ENCODE results near the gene HIRA.

The HIRA gene

GRCh38 chr22:19405652-19406051, 25.9 kb downstream of the HIRA start:
- DNase-seq: no peak

DNA sequence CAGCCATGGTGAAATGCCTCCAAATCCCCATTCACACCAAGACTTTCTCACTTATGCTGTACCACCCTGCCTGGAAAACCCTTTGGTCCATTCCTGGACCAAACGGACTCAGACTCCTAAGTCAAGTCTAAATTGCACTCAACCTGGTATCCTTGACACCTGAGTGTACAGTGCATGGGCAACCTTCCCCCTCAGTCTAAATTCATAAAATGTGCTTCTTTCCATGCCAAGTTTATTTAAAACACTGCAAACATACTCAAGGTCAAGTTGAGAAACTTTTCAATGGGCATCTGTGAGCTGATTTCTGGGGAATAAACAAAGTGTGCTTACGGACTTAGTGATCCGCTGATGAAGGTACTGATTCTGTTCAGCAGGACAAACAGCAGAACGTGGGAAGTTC, 26.4 kb downstream of the HIRA start:
- no peak for DNase-seq

- DNase-seq: no peak
These were observed 26.9 kb downstream of the HIRA start for GRCh38 chr22:19404676-19405075.

GRCh38 chr22:19402642-19403191, 28.8 kb downstream of the HIRA start:
- DNase-seq: no peak

GRCh38 chr22:19401483-19401882, 30.1 kb downstream of the HIRA start:
- no peak for DNase-seq

DNA sequence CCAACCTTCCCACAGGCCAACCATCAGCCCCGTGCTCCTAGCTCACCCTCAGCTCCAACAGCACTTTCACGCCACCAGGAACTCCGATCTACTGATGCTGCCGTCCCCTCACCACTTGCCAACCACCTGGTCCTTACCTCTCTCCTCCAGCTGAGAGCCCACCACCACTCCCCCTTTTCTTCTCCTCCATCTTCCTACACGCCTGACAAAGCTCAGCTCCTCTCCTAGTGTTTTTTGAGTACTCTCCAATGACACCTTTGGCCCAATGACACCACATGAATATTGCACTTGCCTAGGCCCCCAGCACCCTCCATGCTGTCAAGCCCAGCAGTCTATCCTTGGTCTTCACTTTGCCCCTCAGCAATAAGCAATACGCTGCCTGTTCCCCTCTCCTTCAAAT, 30.7 kb downstream of the HIRA start:
- no peak for DNase-seq

- no peak for DNase-seq
These were observed 32.9 kb downstream of the HIRA start for GRCh38 chr22:19398652-19399051.

DNA sequence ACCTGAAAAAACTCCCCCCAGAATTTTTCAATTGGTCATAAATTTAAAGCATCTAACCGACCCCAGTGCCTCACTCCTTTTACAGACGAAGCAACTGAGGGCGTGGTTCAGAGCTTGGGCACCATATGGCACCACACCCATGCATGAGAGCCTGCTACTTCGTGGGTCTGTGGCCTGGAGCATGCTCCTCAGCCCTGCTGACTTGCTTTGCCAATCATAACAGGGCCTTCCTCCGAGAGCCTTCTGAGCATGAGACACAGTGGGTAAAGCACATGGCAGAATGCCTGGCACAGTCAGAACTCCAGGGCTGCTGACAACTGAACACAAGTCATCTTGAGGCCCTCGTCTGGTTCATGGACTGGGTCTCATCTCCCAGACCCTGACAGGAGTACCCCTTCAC, 33.3 kb downstream of the HIRA start:
- DNase-seq: no peak

- no peak for DNase-seq
These were observed 33.8 kb downstream of the HIRA start for GRCh38 chr22:19397734-19398104.

DNA sequence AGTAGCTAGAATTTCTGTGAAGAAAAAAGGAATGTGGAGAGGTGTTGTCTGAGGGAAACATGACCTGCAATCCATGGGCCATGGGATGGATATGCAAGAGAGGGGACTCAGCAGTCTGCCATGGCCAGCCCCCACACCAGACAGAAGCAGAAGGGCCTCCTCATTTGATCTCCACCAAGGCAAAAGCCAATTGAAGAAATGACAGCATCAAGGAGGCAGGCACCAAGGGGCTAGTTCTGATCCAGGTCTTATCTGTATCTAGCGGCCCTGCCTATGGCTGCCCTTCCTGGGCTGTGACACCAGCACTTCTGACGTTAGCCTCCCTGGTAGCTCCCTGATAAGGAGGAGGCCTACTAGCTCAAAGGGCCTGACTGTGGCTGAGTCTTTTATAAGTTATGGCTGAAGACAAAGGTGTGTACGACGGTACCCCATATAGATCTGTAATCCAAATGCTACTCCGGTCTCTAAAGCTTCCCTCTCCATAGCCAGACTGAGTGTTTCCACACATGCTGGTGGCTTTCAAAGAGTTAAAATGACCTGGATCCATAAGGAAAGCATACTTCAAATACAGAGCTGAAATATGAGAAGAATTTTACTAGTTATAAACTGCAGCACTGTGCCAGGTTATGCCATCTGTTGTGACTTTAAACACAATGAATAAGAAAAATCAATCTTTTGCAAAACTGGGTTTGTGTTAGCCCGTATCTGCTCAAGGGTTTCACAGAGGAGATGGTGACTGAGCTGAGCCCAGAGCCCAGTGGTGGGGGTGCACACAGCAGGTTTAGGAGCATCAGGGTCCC, 34.4 kb downstream of the HIRA start:
- DNase-seq: no peak

GRCh38 chr22:19396561-19396933, 35.0 kb downstream of the HIRA start:
- no peak for DNase-seq

GRCh38 chr22:19395276-19395675, 36.3 kb downstream of the HIRA start:
- DNase-seq: no peak

DNA sequence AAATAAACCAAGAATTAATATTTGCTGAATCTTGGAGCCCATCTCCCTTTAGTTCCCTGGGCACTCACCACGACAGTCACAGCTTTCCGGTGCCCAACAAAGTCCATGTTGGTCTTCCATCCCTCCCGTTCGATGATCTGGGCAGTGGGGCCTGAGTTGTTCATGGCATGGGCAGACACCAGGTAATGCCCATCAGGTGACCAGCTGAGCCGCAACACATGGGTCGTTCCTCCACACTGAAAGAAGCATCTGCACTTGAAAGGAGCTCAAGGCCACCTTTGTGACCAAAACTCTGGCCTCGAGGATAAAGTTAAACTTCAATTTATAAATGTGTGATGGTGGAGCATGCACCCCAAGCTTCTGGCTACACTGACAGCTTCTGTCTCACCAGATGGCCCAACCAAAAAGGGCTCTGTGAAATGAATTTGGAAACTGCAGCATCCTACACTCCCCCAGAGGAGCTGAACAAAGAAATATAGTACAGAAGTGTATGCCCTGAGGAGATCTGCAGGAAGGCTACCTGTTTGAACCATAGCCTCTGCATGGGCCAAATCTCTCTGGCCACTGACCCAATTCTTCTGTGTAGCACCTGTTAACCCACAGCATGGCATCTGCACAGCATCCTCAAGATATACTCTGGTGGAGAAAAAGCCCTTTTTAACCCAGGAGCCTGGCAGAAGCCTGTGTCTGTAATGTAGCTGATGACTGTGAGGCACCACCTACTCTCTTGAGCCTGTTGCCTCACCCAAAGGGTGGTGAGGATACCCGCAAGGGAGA, 37.1 kb downstream of the HIRA start:
- no peak for DNase-seq

GRCh38 chr22:19393704-19394103, 37.8 kb downstream of the HIRA start:
- no peak for DNase-seq

DNA sequence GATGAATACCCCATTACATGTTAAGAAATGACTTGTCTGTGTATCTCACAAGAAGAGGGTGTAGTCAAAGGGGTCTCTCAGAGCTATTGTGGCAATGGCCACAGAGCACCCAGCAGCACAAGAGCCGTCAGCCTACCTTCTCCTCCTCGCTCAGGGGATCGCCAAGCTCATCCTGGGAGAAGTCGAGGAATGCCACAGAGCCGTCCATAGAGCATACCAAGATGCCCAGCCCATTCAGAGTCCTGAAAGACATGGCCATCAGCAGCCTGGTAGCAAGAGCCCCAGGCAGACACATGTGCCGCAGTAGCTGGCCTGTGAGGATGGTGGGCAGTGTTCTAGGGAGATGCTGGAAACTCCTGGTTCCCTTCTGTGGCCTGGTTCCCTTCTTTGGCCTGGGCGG, 44.0 kb downstream of the HIRA start:
- no peak for DNase-seq

DNA sequence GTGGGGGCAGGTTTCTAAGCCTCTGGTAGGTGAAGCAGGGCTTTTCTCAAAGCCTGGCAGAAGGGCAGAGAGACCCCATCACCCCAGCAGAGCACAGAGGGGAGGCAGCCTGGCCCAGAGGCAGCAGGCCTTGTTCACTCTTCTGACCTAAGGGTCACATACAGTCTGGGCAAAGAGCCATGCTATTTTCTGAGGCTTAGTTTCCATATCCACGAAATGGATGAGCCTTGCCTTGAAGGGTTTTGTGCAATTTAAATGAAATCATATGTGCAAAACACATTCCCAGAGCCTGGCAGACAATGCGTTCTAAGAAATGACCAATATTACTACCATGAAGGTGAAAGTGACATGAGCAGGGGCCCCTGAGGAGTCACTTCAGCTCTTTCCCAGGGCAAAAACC, 44.5 kb downstream of the HIRA start:
- no peak for DNase-seq

- DNase-seq: no peak
These were observed 45.3 kb downstream of the HIRA start for GRCh38 chr22:19386248-19386647.

DNA sequence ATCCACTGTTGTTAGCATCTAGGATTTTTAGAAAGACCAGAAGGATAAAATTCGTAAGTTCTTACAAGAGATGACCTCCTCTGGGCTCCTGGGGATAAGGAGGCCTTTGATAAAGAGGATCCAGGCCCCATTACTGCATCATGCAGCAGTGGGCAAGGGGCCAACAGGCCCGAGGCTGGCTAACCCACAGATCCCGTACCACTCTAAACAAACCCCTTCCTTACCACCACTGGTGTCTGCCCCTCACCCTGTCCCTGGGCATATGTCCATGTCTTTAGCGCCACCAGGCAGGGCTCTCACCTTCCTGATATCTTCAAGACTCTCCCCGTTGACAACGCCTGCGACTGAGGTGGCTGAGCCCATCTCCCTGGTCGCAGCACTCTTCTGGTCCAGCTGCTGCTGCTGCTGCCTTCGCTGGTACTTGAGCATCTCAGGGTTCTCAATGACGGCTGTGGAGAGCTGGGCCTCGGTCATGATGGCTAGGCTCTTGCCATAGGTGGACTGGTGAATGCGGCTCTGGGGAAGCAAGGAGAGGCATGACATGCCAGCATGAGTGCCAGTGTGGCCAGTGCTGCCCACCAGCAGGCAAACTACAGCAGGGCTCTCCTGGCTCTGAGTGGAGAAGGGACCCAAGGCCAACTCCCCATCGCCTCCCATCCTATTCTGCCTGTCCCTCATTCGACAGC, 46.2 kb downstream of the HIRA start:
- DNase-seq: no peak

GRCh38 chr22:19383292-19383691, 48.2 kb downstream of the HIRA start:
- no peak for DNase-seq

GRCh38 chr22:19382240-19382639, 49.3 kb downstream of the HIRA start:
- no peak for DNase-seq

DNA sequence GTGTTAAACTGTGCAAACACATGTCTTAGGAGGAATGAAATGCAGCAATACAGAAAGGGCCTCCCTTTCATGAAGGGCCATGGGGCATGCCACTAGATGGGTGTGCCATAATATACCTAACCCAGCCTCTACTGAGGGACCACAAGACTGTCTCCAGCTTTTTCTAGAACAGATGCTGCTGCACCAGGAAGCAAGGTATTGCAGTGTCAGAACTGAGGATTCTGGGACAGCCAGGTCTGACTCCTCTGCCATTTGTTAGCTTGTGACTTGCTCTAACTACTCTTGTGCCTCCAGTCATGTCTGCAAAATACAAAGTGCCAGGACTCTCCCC, 53.2 kb downstream of the HIRA start:
- no peak for DNase-seq

DNA sequence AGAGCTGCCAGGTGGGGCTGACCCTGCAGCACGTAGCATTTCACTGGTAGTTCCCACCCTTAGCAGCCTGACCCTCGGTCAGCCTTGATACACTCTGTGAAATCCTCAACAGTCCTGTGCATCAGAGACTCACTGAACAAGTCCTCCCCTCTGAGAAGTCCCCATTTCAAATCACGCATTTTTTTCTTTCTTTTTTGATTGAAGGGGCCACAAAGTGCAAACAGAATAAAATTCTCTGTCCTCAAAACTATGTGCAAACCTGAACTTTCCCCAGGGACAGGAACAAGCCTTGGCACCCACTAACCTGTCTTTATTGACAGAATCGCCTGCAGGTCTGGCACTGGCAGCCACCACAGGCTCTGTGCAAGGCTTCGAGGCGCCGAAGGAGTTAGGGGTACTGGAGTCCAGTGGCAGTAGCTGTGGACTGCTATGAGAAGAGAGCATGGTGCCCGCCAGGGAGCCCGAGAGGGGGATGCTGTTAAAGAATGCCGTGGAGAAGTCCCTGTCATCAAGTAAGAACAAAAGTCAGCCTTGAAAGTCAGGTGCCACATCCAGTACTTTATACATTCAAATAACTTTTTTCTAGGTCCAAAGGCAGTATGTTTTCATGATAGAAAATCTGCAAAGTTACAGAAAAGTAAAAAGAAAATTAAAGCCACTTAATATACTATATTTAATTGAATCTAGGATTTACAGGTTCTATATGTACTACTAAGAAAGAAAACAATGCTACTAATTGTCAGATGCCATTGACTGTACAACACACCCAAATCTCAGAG, 53.8 kb downstream of the HIRA start:
- no peak for DNase-seq

- DNase-seq: no peak
These were observed 54.6 kb downstream of the HIRA start for GRCh38 chr22:19376971-19377370.

All from islet precursor cell (in vitro differentiated cells).